ENCODE data around the gene PDGFC.

GRCh38 chr4:157018920-157019490 is 47.4 kb upstream of the PDGFC start:
- TF ChIP-seq, protein P1, sequence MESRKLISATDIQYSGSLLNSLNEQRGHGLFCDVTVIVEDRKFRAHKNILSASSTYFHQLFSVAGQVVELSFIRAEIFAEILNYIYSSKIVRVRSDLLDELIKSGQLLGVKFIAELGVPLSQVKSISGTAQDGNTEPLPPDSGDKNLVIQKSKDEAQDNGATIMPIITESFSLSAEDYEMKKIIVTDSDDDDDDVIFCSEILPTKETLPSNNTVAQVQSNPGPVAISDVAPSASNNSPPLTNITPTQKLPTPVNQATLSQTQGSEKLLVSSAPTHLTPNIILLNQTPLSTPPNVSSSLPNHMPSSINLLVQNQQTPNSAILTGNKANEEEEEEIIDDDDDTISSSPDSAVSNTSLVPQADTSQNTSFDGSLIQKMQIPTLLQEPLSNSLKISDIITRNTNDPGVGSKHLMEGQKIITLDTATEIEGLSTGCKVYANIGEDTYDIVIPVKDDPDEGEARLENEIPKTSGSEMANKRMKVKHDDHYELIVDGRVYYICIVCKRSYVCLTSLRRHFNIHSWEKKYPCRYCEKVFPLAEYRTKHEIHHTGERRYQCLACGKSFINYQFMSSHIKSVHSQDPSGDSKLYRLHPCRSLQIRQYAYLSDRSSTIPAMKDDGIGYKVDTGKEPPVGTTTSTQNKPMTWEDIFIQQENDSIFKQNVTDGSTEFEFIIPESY (IDR thresholded peaks at IDR 0.05; ENCODE audit: extremely low read depth, insufficient replicate concordance, low read length), result no peak
- TF ChIP-seq RAD21 (IDR thresholded peaks at IDR 0.05; ENCODE audit: low read depth), result no peak
- TF ChIP-seq EZH2 (IDR thresholded peaks at IDR 0.05), result no peak
- TF ChIP-seq CTCF (IDR thresholded peaks at IDR 0.05 in 2 of 3, conservative IDR thresholded peaks at IDR 0.05 in 1 of 3; ENCODE audit: borderline replicate concordance in 1 of 3, insufficient read depth in 1 of 3, low read depth in 2 of 3, low read length in 2 of 3), result no peak
- TF ChIP-seq EZH2phosphoT487 (IDR thresholded peaks at IDR 0.05; ENCODE audit: borderline replicate concordance), result no peak
